Umbilical cord (tissue), 2 donors: ENCODE data around the gene TMUB1. TPM values are rescaled to one million over a fixed set of nuclear protein-coding genes. Genes with fewer than 3 reads are reported as not detected.
A peak's percentile ranks its signal among the peaks of the same experiment; 100 is the strongest.

Experiments used
- DNase-seq: peaks from one replicate; pipeline ENCODE4 v3.0.0-alpha.2; 2015; ENCODE audit warnings: low spot score
- total RNA-seq: library from RNA; depleted of rRNA; stranded (reverse); fragments of >200 nt; gene quantifications from one replicate; pipeline ENCODE4 v1.2.3, GENCODE V29; 2014; ENCODE audit warnings: low replicate concordance; ENCODE audit not compliant: insufficient read depth

Gene TMUB1
- total RNA-seq, 1 donor from 2014 or later = 26.0 TPM

GRCh38 chr7:151104411-151105235 is 21.3 kb upstream of the TMUB1 start:
- DNase-seq = peak; percentile 25

GRCh38 chr7:151103973-151104372 is 20.7 kb upstream of the TMUB1 start:
- no peak for DNase-seq

- DNase-seq = no peak
Measured at GRCh38 chr7:151102991-151103390, 19.7 kb upstream of the TMUB1 start.

GRCh38 chr7:151101621-151102396 is 18.5 kb upstream of the TMUB1 start:
- no peak for DNase-seq

- DNase-seq = no peak
Measured at GRCh38 chr7:151100921-151101320, 17.6 kb upstream of the TMUB1 start.

- DNase-seq = no peak
Measured at GRCh38 chr7:151099486-151100211, 16.4 kb upstream of the TMUB1 start.

GRCh38 chr7:151095828-151096475 is 12.7 kb upstream of the TMUB1 start:
- DNase-seq = no peak

- DNase-seq = no peak
Measured at GRCh38 chr7:151095123-151095797, 12.0 kb upstream of the TMUB1 start.

- no peak for DNase-seq
Measured at GRCh38 chr7:151094675-151095074, 11.4 kb upstream of the TMUB1 start.

- DNase-seq = no peak
Measured at GRCh38 chr7:151093748-151094147, 10.5 kb upstream of the TMUB1 start.

- DNase-seq = no peak
Measured at GRCh38 chr7:151091988-151092387, 8.7 kb upstream of the TMUB1 start.

GRCh38 chr7:151091431-151091830 is 8.1 kb upstream of the TMUB1 start:
- no peak for DNase-seq

- no peak for DNase-seq
Measured at GRCh38 chr7:151091003-151091402, 7.7 kb upstream of the TMUB1 start.

- no peak for DNase-seq
Measured at GRCh38 chr7:151089893-151090730, 6.8 kb upstream of the TMUB1 start.

GRCh38 chr7:151088856-151089699 is 5.8 kb upstream of the TMUB1 start:
- DNase-seq = peak; percentile 91

GRCh38 chr7:151088019-151088855 is 4.9 kb upstream of the TMUB1 start:
- no peak for DNase-seq

GRCh38 chr7:151087245-151088018 is 4.1 kb upstream of the TMUB1 start:
- peak; percentile 51 for DNase-seq
